Heart left ventricle (tissue), 16 donors: ENCODE data around the gene BCL3. TPM values are rescaled to one million over a fixed set of nuclear protein-coding genes. Genes with fewer than 3 reads are reported as not detected.

ENCODE experiments used
- ATAC-seq, 4 donors: fragments of 200-7000 bp; cut with Tn5 transposase; one replicate each; pipeline ENCODE4 v1.9.1; 2020 to 2022; ENCODE audit warnings: moderate library complexity in 4 of 4, mild to moderate bottlenecking in 3 of 4, moderate number of reproducible peaks in 1 of 4
- DNase-seq, 5 donors: peaks; one replicate each; pipeline ENCODE4 v3.0.0-alpha.2; 2020
- H3K27ac ChIP-seq, 12 donors: fragments of 200-600 bp; sonication (generic) in 4 of 12; one replicate each; pipeline versions ENCODE4 v1.5.0 to v1.8.0; 2016 to 2022; ENCODE audit warnings: mild to moderate bottlenecking in 2 of 12
- H3K27me3 ChIP-seq, 9 donors: fragments of 200-600 bp; sonication (generic) in 2 of 9; one replicate each; pipeline versions ENCODE4 v1.5.1 to v1.8.0; 2016 to 2022; ENCODE audit warnings: mild to moderate bottlenecking in 3 of 9
- H3K36me3 ChIP-seq, 9 donors: fragments of 200-600 bp; sonication (generic) in 2 of 9; one replicate each; pipeline versions ENCODE4 v1.5.0 to v1.8.0; 2018 to 2022; ENCODE audit warnings: mild to moderate bottlenecking in 2 of 9
- H3K4me1 ChIP-seq, 12 donors: fragments of 200-600 bp; sonication (generic) in 4 of 12; one replicate each; pipeline versions ENCODE4 v1.5.0 to v1.8.0; 2016 to 2022; ENCODE audit warnings: mild to moderate bottlenecking in 3 of 12
- H3K4me3 ChIP-seq, 12 donors: fragments of 200-600 bp; sonication (generic) in 4 of 12; one replicate each; pipeline versions ENCODE4 v1.5.0 to v1.8.0; 2017 to 2022; ENCODE audit warnings: mild to moderate bottlenecking in 9 of 12, moderate library complexity in 4 of 12
- H3K9me3 ChIP-seq, 12 donors: fragments of 200-600 bp; sonication (generic) in 4 of 12; one replicate each; pipeline versions ENCODE4 v1.5.0 to v1.8.0; 2016 to 2022; ENCODE audit warnings: mild to moderate bottlenecking in 1 of 12
- CTCF ChIP-seq, 12 donors: fragments of 200-600 bp; sonication (generic) in 4 of 12; IDR thresholded peaks; one replicate each; pipeline versions ENCODE4 v1.5.0 to v1.8.0; 2018 to 2022; ENCODE audit warnings: antibody characterized with exemption in 12 of 12, mild to moderate bottlenecking in 5 of 12
- POLR2A ChIP-seq, 2 donors: fragments of 450-650 bp; IDR thresholded peaks; one replicate each; pipeline ENCODE4 v1.6.1; 2017; ENCODE audit warnings: antibody characterized with exemption in 2 of 2, mild to moderate bottlenecking in 2 of 2, moderate library complexity in 2 of 2
- WGBS, 4 donors: extraction: QIAGEN DNeasy Blood & Tissue Kit in 2 of 4; methylation state at CpG; one replicate each; pipeline versions ENCODE4 v1.1.5 to v1.1.7; 2013 to 2018; 5-methylcytosine and 5-hydroxymethylcytosine counted together
- intact Hi-C, 10 donors: fragments of 100-400 bp; cut with DNase I; formaldehyde crosslinking; loops; one replicate each; pipeline versions ENCODE4 v1.11.1 to v1.14.2; 2022
- polyA plus RNA-seq, 2 donors: library from polyadenylated mRNA; stranded (reverse); fragments of 200-250 nt; gene quantifications; one replicate each; pipeline ENCODE4 v1.2.3, GENCODE V29; 2013
- total RNA-seq, 9 donors: library from RNA; depleted of rRNA in 2 of 9; stranded (reverse); fragments of >200 nt in 2 of 9; fragmentation: NEBNext Ultra II Directional in 3 of 9; extraction: Animal tissue kit (Norgen Biotek cat#: 25700) in 3 of 9; gene quantifications; one replicate each; pipeline versions ENCODE4 v1.1.0 to v1.2.4, GENCODE V29; 2016 to 2023
- donor health status: ischemic (EF 13 %, LVEDD 7.1; RV severe dilation, severe dysfunction).
- donor health status: healthy with polysubstance abuse.
- donor health status: DM: no; HTN: yes; CAD: no.
- donor health status: DM: no; HTN: no; CAD: no.
- donor health status: ischemic (EF 25% LVEDD 6.9; RV normal size, moderate dysfunction).
- donor health status: ischemic (EF 25% LVEDD 5.7; RV mildly dilated, moderate dysfunction).
- donor health status: healthy.
- donor health status: DM: yes; HTN: yes; CAD: no.
- donor health status: ischemic (EF 35%, LVEDD 5.7; RV mildly dilated, moderate dysfunction).
- donor health status: nonischemic (EF 11% LVEDD 7.7; RV severe dilation, severe dysfunction).
- donor health status: DM: yes; HTN: yes; CAD: no.
- donor health status: PGD.
- donor health status: ischemic (EF 29% LVEDD 5.4; RV normal size, mild dysfunction).
- donor health status: nonischemic (EF 23%, LVEDD 6.1; RV moderate dilation, normal function).

Gene BCL3
- total and polyA plus RNA-seq, 11 donors = 11.7 to 90.5 (median 18.9) TPM

- Histone ChIP-seq H3K4me1 (peaks cover 2 to 84% (median 61%) of the 10 kb centered on the region in 12 donors), H3K4me3 (peak overlapping the region; percentile 74 to 99 (median 88)), H3K9me3 (no peaks in the 10 kb centered on the region), H3K27me3 (no peaks in the 10 kb centered on the region), H3K36me3 (peaks cover 3 to 34% (median 19%) of the 10 kb centered on the region in 9 donors), H3K27ac (peak overlapping the region; percentile 88 to 100 (median 96))
- WGBS, 4 donors = 0 to 1% (median 0%) methylated on average over 25 to 26 of the region's 26 CpGs
- no peak for TF ChIP-seq POLR2A (IDR thresholded peaks at IDR 0.05)
- no peak for TF ChIP-seq CTCF (IDR thresholded peaks at IDR 0.05)
- peak; percentile 73 to 86 (median 83) for DNase-seq
- intact Hi-C loops = no loop called here
- ATAC-seq = peak; percentile 12 to 51 (median 31)
Observed at GRCh38 chr19:44747739-44748425, 626 bp upstream of the BCL3 start.

- ATAC-seq (no peak), DNase-seq (no peak)
- no peaks in the 10 kb centered on the region for H3K9me3 ChIP-seq
- WGBS, 4 donors = 6 to 42% (median 14%) methylated on average over 1 of the region's 1 CpG
- H3K36me3 ChIP-seq = peaks cover 4 to 37% (median 21%) of the 10 kb centered on the region in 9 donors
- TF ChIP-seq POLR2A (IDR thresholded peaks at IDR 0.05) = no peak
- TF ChIP-seq CTCF (IDR thresholded peaks at IDR 0.05) = no peak
- H3K27me3 ChIP-seq = no peaks in the 10 kb centered on the region
- H3K27ac ChIP-seq = peak overlapping the region; percentile 88 to 100 (median 96)
- H3K4me1 ChIP-seq = peaks cover 2 to 84% (median 59%) of the 10 kb centered on the region in 12 donors
- H3K4me3 ChIP-seq = peak overlapping the region; percentile 74 to 99 (median 88)
- intact Hi-C loops = no loop called here
Observed at GRCh38 chr19:44749292-44749691, 784 bp downstream of the BCL3 start.

GRCh38 chr19:44749994-44750393 lies 1.5 kb downstream of the BCL3 start:
- Histone ChIP-seq H3K36me3 (peaks cover 4 to 42% (median 21%) of the 10 kb centered on the region in 9 donors), H3K9me3 (no peaks in the 10 kb centered on the region), H3K27me3 (no peaks in the 10 kb centered on the region), H3K27ac (peak overlapping the region; percentile 88 to 100 (median 96)), H3K4me1 (peaks cover 7 to 86% (median 59%) of the 10 kb centered on the region in 12 donors), H3K4me3 (peak overlapping the region; percentile 74 to 99 (median 88))
- intact Hi-C loops = no loop called here
- no peak for DNase-seq
- ATAC-seq = no peak
- WGBS, 4 donors = 68 to 81% (median 73%) methylated on average over 10 of the region's 10 CpGs
- TF ChIP-seq POLR2A (IDR thresholded peaks at IDR 0.05) (no peak), CTCF (IDR thresholded peaks at IDR 0.05) (no peak)

- 70 to 76% (median 70%) methylated on average over 8 of the region's 8 CpGs for WGBS, 4 donors
- Histone ChIP-seq H3K4me1 (peaks cover 25 to 89% (median 66%) of the 10 kb centered on the region in 12 donors), H3K9me3 (no peaks in the 10 kb centered on the region), H3K27ac (peak overlapping the region in 10 of 12 donors; percentile 86 to 100 (median 95)), H3K4me3 (peak overlapping the region in 11 of 12 donors; percentile 26 to 96 (median 55)), H3K27me3 (no peaks in the 10 kb centered on the region), H3K36me3 (peaks cover 4 to 61% (median 21%) of the 10 kb centered on the region in 9 donors)
- no peak for TF ChIP-seq CTCF (IDR thresholded peaks at IDR 0.05)
- TF ChIP-seq POLR2A (IDR thresholded peaks at IDR 0.05) = no peak
- no peak for ATAC-seq
- intact Hi-C loops = no loop called here
- DNase-seq = no peak
Observed at GRCh38 chr19:44752123-44752815, 3.8 kb downstream of the BCL3 start.
